Measurements from ENCODE around the gene FBXL20.

Gene FBXL20

GRCh38 chr17:39235555-39236449 is 165.6 kb downstream of the FBXL20 start:
- H2BK5ac ChIP-seq (ENCODE audit: low read depth, low read length, poor library complexity): no peak overlapping the region
- no peak overlapping the region for H4K12ac ChIP-seq (ENCODE audit: low read depth, low read length)
- no peak overlapping the region for H3K27ac ChIP-seq (ENCODE audit: low read depth, low read length)
- no peak overlapping the region for H3K18ac ChIP-seq (ENCODE audit: low read length)
- no peaks in the 10 kb centered on the region for H3K27me3 ChIP-seq (ENCODE audit: insufficient read depth, low read length)
- no peaks in the 10 kb centered on the region for H3K9me3 ChIP-seq (ENCODE audit: insufficient read depth, low read depth, low read length)
- no peak overlapping the region for H3K4me3 ChIP-seq (ENCODE audit: low read depth, low read length)
- no CpG with 5 or more reads among the region's 18 CpGs for WGBS (ENCODE audit: extremely low coverage, insufficient coverage, insufficient read length)
- H3K14ac ChIP-seq (ENCODE audit: low read length): no peak overlapping the region
- no peak overlapping the region for H2BK120ac ChIP-seq (ENCODE audit: insufficient read depth, low read length, poor library complexity)
- H4K8ac ChIP-seq (ENCODE audit: low read depth, low read length): no peak overlapping the region
- H3K4ac ChIP-seq (ENCODE audit: low read depth, low read length): no peak overlapping the region
- H2AFZ ChIP-seq (ENCODE audit: insufficient read depth, low read length, poor library complexity): no peak overlapping the region
- no peaks in the 10 kb centered on the region for H3K36me3 ChIP-seq (ENCODE audit: control insufficient read depth in 1 of 2, insufficient read depth in 2 of 2, low read length in 2 of 2)
- no peak overlapping the region for H2BK12ac ChIP-seq (ENCODE audit: low read length)
- no peak overlapping the region for H4K91ac ChIP-seq (ENCODE audit: low read depth, low read length)
- H2AK5ac ChIP-seq (ENCODE audit: low read length): no peak overlapping the region
- DNase-seq: peak; percentile 11 to 51
- no peak overlapping the region for H3K9ac ChIP-seq (ENCODE audit: low read length)
- no peak overlapping the region for H3K23ac ChIP-seq (ENCODE audit: low read length)
- H3K79me1 ChIP-seq (ENCODE audit: low read length): no peaks in the 10 kb centered on the region
- H3K4me1 ChIP-seq (ENCODE audit: control insufficient read depth in 1 of 2, insufficient read depth in 2 of 2, low read length in 2 of 2): peaks cover 0 to 3% of the 10 kb centered on the region in 2 experiments
- no peaks in the 10 kb centered on the region for H3K79me2 ChIP-seq (ENCODE audit: control insufficient read depth, insufficient read depth, low read length, poor library complexity)
- H3K4me2 ChIP-seq (ENCODE audit: low read length): no peak overlapping the region

- Histone ChIP-seq H2AFZ (ENCODE audit: insufficient read depth, low read length, poor library complexity) (no peak overlapping the region), H2BK12ac (ENCODE audit: low read length) (no peak overlapping the region), H3K27ac (ENCODE audit: low read depth, low read length) (no peak overlapping the region), H2BK120ac (ENCODE audit: insufficient read depth, low read length, poor library complexity) (no peak overlapping the region), H3K9me3 (ENCODE audit: insufficient read depth, low read depth, low read length) (no peaks in the 10 kb centered on the region), H4K91ac (ENCODE audit: low read depth, low read length) (no peak overlapping the region), H3K4me3 (ENCODE audit: low read depth, low read length) (no peak overlapping the region), H3K4me2 (ENCODE audit: low read length) (peak overlapping the region; percentile 13), H3K4me1 (ENCODE audit: control insufficient read depth in 1 of 2, insufficient read depth in 2 of 2, low read length in 2 of 2) (peaks cover 0 to 5% of the 10 kb centered on the region in 2 experiments), H4K8ac (ENCODE audit: low read depth, low read length) (no peak overlapping the region), H3K79me1 (ENCODE audit: low read length) (no peaks in the 10 kb centered on the region), H2AK5ac (ENCODE audit: low read length) (no peak overlapping the region), H3K14ac (ENCODE audit: low read length) (no peak overlapping the region), H3K23ac (ENCODE audit: low read length) (no peak overlapping the region), H4K12ac (ENCODE audit: low read depth, low read length) (no peak overlapping the region), H3K27me3 (ENCODE audit: insufficient read depth, low read length) (peaks cover 3% of the 10 kb centered on the region), H3K79me2 (ENCODE audit: control insufficient read depth, insufficient read depth, low read length, poor library complexity) (no peaks in the 10 kb centered on the region), H2BK5ac (ENCODE audit: low read depth, low read length, poor library complexity) (no peak overlapping the region), H3K9ac (ENCODE audit: low read length) (peak overlapping the region; percentile 57), H3K18ac (ENCODE audit: low read length) (no peak overlapping the region), H3K36me3 (ENCODE audit: control insufficient read depth in 1 of 2, insufficient read depth in 2 of 2, low read length in 2 of 2) (no peaks in the 10 kb centered on the region), H3K4ac (ENCODE audit: low read depth, low read length) (no peak overlapping the region)
- WGBS (ENCODE audit: extremely low coverage, insufficient coverage, insufficient read length): no CpG with 5 or more reads among the region's 22 CpGs
- DNase-seq: peak in 1 of 2 donors; percentile 34
Observed at GRCh38 chr17:39231591-39232551, 169.6 kb downstream of the FBXL20 start.

GRCh38 chr17:39231091-39231561 is 170.3 kb downstream of the FBXL20 start:
- Histone ChIP-seq H3K4me1 (ENCODE audit: control insufficient read depth in 1 of 2, insufficient read depth in 2 of 2, low read length in 2 of 2) (peaks cover 0 to 5% of the 10 kb centered on the region in 2 experiments), H3K79me1 (ENCODE audit: low read length) (no peaks in the 10 kb centered on the region), H3K4me2 (ENCODE audit: low read length) (no peak overlapping the region), H3K18ac (ENCODE audit: low read length) (no peak overlapping the region), H2BK5ac (ENCODE audit: low read depth, low read length, poor library complexity) (no peak overlapping the region), H2BK12ac (ENCODE audit: low read length) (no peak overlapping the region), H3K4me3 (ENCODE audit: low read depth, low read length) (no peak overlapping the region), H2BK120ac (ENCODE audit: insufficient read depth, low read length, poor library complexity) (no peak overlapping the region), H4K91ac (ENCODE audit: low read depth, low read length) (no peak overlapping the region), H4K12ac (ENCODE audit: low read depth, low read length) (no peak overlapping the region), H3K9ac (ENCODE audit: low read length) (no peak overlapping the region), H3K27ac (ENCODE audit: low read depth, low read length) (no peak overlapping the region), H3K27me3 (ENCODE audit: insufficient read depth, low read length) (peaks cover 6% of the 10 kb centered on the region), H3K36me3 (ENCODE audit: control insufficient read depth in 1 of 2, insufficient read depth in 2 of 2, low read length in 2 of 2) (no peaks in the 10 kb centered on the region), H2AK5ac (ENCODE audit: low read length) (no peak overlapping the region), H3K79me2 (ENCODE audit: control insufficient read depth, insufficient read depth, low read length, poor library complexity) (no peaks in the 10 kb centered on the region), H3K9me3 (ENCODE audit: insufficient read depth, low read depth, low read length) (no peaks in the 10 kb centered on the region), H3K23ac (ENCODE audit: low read length) (no peak overlapping the region), H2AFZ (ENCODE audit: insufficient read depth, low read length, poor library complexity) (no peak overlapping the region), H4K8ac (ENCODE audit: low read depth, low read length) (no peak overlapping the region), H3K4ac (ENCODE audit: low read depth, low read length) (no peak overlapping the region), H3K14ac (ENCODE audit: low read length) (no peak overlapping the region)
- no CpG with 5 or more reads among the region's 10 CpGs for WGBS (ENCODE audit: extremely low coverage, insufficient coverage, insufficient read length)
- DNase-seq: no peak

- no peaks in the 10 kb centered on the region for H3K79me1 ChIP-seq (ENCODE audit: low read length)
- H4K91ac ChIP-seq (ENCODE audit: low read depth, low read length): no peak overlapping the region
- no peak overlapping the region for H3K9ac ChIP-seq (ENCODE audit: low read length)
- no peaks in the 10 kb centered on the region for H3K36me3 ChIP-seq (ENCODE audit: control insufficient read depth in 1 of 2, insufficient read depth in 2 of 2, low read length in 2 of 2)
- no peak overlapping the region for H3K14ac ChIP-seq (ENCODE audit: low read length)
- no peak overlapping the region for H4K12ac ChIP-seq (ENCODE audit: low read depth, low read length)
- H3K27ac ChIP-seq (ENCODE audit: low read depth, low read length): no peak overlapping the region
- no peaks in the 10 kb centered on the region for H3K79me2 ChIP-seq (ENCODE audit: control insufficient read depth, insufficient read depth, low read length, poor library complexity)
- H3K4me2 ChIP-seq (ENCODE audit: low read length): no peak overlapping the region
- H3K4me3 ChIP-seq (ENCODE audit: low read depth, low read length): no peak overlapping the region
- H2BK120ac ChIP-seq (ENCODE audit: insufficient read depth, low read length, poor library complexity): no peak overlapping the region
- H4K8ac ChIP-seq (ENCODE audit: low read depth, low read length): no peak overlapping the region
- H3K23ac ChIP-seq (ENCODE audit: low read length): no peak overlapping the region
- H3K9me3 ChIP-seq (ENCODE audit: insufficient read depth, low read depth, low read length): no peaks in the 10 kb centered on the region
- DNase-seq: no peak
- no peak overlapping the region for H2BK12ac ChIP-seq (ENCODE audit: low read length)
- peaks cover 13% of the 10 kb centered on the region for H3K27me3 ChIP-seq (ENCODE audit: insufficient read depth, low read length)
- WGBS (ENCODE audit: extremely low coverage, insufficient coverage, insufficient read length): no CpG with 5 or more reads among the region's 1 CpG
- H3K18ac ChIP-seq (ENCODE audit: low read length): no peak overlapping the region
- no peak overlapping the region for H3K4ac ChIP-seq (ENCODE audit: low read depth, low read length)
- H3K4me1 ChIP-seq (ENCODE audit: control insufficient read depth in 1 of 2, insufficient read depth in 2 of 2, low read length in 2 of 2): peaks cover 2 to 7% of the 10 kb centered on the region in 2 experiments
- H2AK5ac ChIP-seq (ENCODE audit: low read length): no peak overlapping the region
- H2AFZ ChIP-seq (ENCODE audit: insufficient read depth, low read length, poor library complexity): no peak overlapping the region
- H2BK5ac ChIP-seq (ENCODE audit: low read depth, low read length, poor library complexity): no peak overlapping the region
Observed at GRCh38 chr17:39230361-39230760, 171.1 kb downstream of the FBXL20 start.

Data from trophoblast cell (in vitro differentiated cells and primary cell).